ENCODE results near the gene P4HB.

Gene P4HB

GRCh38 chr17:81902653-81903414 is 42.5 kb upstream of the P4HB start:
- H3K9me3 ChIP-seq (ENCODE audit: control insufficient read depth, low read length) = no peaks in the 10 kb centered on the region
- H3K36me3 ChIP-seq (ENCODE audit: control insufficient read depth, insufficient read depth, low read length) = peaks cover 3% of the 10 kb centered on the region
- no peak overlapping the region for H3K9ac ChIP-seq (ENCODE audit: low read length)
- peaks cover 10% of the 10 kb centered on the region for H3K27me3 ChIP-seq (ENCODE audit: control insufficient read depth, insufficient read depth, low read length)
- no peak overlapping the region for H3K4me3 ChIP-seq (ENCODE audit: low read length)
- peaks cover 16% of the 10 kb centered on the region for H3K4me1 ChIP-seq (ENCODE audit: control insufficient read depth, insufficient read depth, low read length)

- Histone ChIP-seq H3K27me3 (ENCODE audit: control insufficient read depth, insufficient read depth, low read length) (peaks cover 10% of the 10 kb centered on the region), H3K9me3 (ENCODE audit: control insufficient read depth, low read length) (no peaks in the 10 kb centered on the region), H3K36me3 (ENCODE audit: control insufficient read depth, insufficient read depth, low read length) (no peaks in the 10 kb centered on the region), H3K4me3 (ENCODE audit: low read length) (no peak within 1 kb of the TSS), H3K4me1 (ENCODE audit: control insufficient read depth, insufficient read depth, low read length) (peaks cover 16% of the 10 kb centered on the region), H3K9ac (ENCODE audit: low read length) (no peak within 1 kb of the TSS)
These were observed 41.8 kb upstream of the P4HB start, which contains the start of gene NPB for GRCh38 chr17:81902023-81902652. Gene NPB, plus strand, starts transcription at chr17:81902238. Its CDS starts 40 bp downstream, at chr17:81902278.

GRCh38 chr17:81901167-81902022 is 41.1 kb upstream of the P4HB start:
- Histone ChIP-seq H3K4me3 (ENCODE audit: low read length) (no peak overlapping the region), H3K9ac (ENCODE audit: low read length) (no peak overlapping the region), H3K27me3 (ENCODE audit: control insufficient read depth, insufficient read depth, low read length) (peaks cover 10% of the 10 kb centered on the region), H3K4me1 (ENCODE audit: control insufficient read depth, insufficient read depth, low read length) (peaks cover 16% of the 10 kb centered on the region), H3K9me3 (ENCODE audit: control insufficient read depth, low read length) (no peaks in the 10 kb centered on the region), H3K36me3 (ENCODE audit: control insufficient read depth, insufficient read depth, low read length) (no peaks in the 10 kb centered on the region)

- no peaks in the 10 kb centered on the region for H3K9me3 ChIP-seq (ENCODE audit: control insufficient read depth, low read length)
- no peak overlapping the region for H3K4me3 ChIP-seq (ENCODE audit: low read length)
- no peak overlapping the region for H3K9ac ChIP-seq (ENCODE audit: low read length)
- H3K27me3 ChIP-seq (ENCODE audit: control insufficient read depth, insufficient read depth, low read length) = peaks cover 10% of the 10 kb centered on the region
- peaks cover 16% of the 10 kb centered on the region for H3K4me1 ChIP-seq (ENCODE audit: control insufficient read depth, insufficient read depth, low read length)
- no peaks in the 10 kb centered on the region for H3K36me3 ChIP-seq (ENCODE audit: control insufficient read depth, insufficient read depth, low read length)
These were observed 40.0 kb upstream of the P4HB start for GRCh38 chr17:81900181-81900820.

- Histone ChIP-seq H3K4me1 (ENCODE audit: control insufficient read depth, insufficient read depth, low read length) (peaks cover 16% of the 10 kb centered on the region), H3K36me3 (ENCODE audit: control insufficient read depth, insufficient read depth, low read length) (no peaks in the 10 kb centered on the region), H3K27me3 (ENCODE audit: control insufficient read depth, insufficient read depth, low read length) (peaks cover 10% of the 10 kb centered on the region), H3K9ac (ENCODE audit: low read length) (no peak overlapping the region), H3K4me3 (ENCODE audit: low read length) (no peak overlapping the region), H3K9me3 (ENCODE audit: control insufficient read depth, low read length) (no peaks in the 10 kb centered on the region)
These were observed 39.3 kb upstream of the P4HB start for GRCh38 chr17:81899514-81900166.

GRCh38 chr17:81898885-81899284 is 38.5 kb upstream of the P4HB start:
- H3K36me3 ChIP-seq (ENCODE audit: control insufficient read depth, insufficient read depth, low read length) = no peaks in the 10 kb centered on the region
- H3K4me1 ChIP-seq (ENCODE audit: control insufficient read depth, insufficient read depth, low read length) = peaks cover 16% of the 10 kb centered on the region
- no peaks in the 10 kb centered on the region for H3K9me3 ChIP-seq (ENCODE audit: control insufficient read depth, low read length)

GRCh38 chr17:81898029-81898866 is 37.9 kb upstream of the P4HB start:
- H3K36me3 ChIP-seq (ENCODE audit: control insufficient read depth, insufficient read depth, low read length) = no peaks in the 10 kb centered on the region
- no peaks in the 10 kb centered on the region for H3K9me3 ChIP-seq (ENCODE audit: control insufficient read depth, low read length)

More at GRCh38 chr17:81898885-81899284, 38.5 kb upstream of the P4HB start:
- no peak overlapping the region for H3K9ac ChIP-seq (ENCODE audit: low read length)
- no peak overlapping the region for H3K4me3 ChIP-seq (ENCODE audit: low read length)
- peaks cover 10% of the 10 kb centered on the region for H3K27me3 ChIP-seq (ENCODE audit: control insufficient read depth, insufficient read depth, low read length)

GRCh38 chr17:81895400-81895799 is 35.1 kb upstream of the P4HB start:
- Histone ChIP-seq H3K36me3 (ENCODE audit: control insufficient read depth, insufficient read depth, low read length) (no peaks in the 10 kb centered on the region), H3K27me3 (ENCODE audit: control insufficient read depth, insufficient read depth, low read length) (no peaks in the 10 kb centered on the region), H3K9me3 (ENCODE audit: control insufficient read depth, low read length) (no peaks in the 10 kb centered on the region), H3K4me1 (ENCODE audit: control insufficient read depth, insufficient read depth, low read length) (peaks cover 2% of the 10 kb centered on the region), H3K4me3 (ENCODE audit: low read length) (no peak overlapping the region), H3K9ac (ENCODE audit: low read length) (no peak overlapping the region)

More at GRCh38 chr17:81898029-81898866, 37.9 kb upstream of the P4HB start:
- Histone ChIP-seq H3K27me3 (ENCODE audit: control insufficient read depth, insufficient read depth, low read length) (peaks cover 10% of the 10 kb centered on the region), H3K9ac (ENCODE audit: low read length) (no peak overlapping the region), H3K4me1 (ENCODE audit: control insufficient read depth, insufficient read depth, low read length) (peaks cover 14% of the 10 kb centered on the region), H3K4me3 (ENCODE audit: low read length) (no peak overlapping the region)

- Histone ChIP-seq H3K9me3 (ENCODE audit: control insufficient read depth, low read length) (no peaks in the 10 kb centered on the region), H3K9ac (ENCODE audit: low read length) (peak overlapping the region; percentile 71), H3K4me3 (ENCODE audit: low read length) (no peak overlapping the region), H3K27me3 (ENCODE audit: control insufficient read depth, insufficient read depth, low read length) (no peaks in the 10 kb centered on the region), H3K4me1 (ENCODE audit: control insufficient read depth, insufficient read depth, low read length) (peaks cover 10% of the 10 kb centered on the region), H3K36me3 (ENCODE audit: control insufficient read depth, insufficient read depth, low read length) (peaks cover 7% of the 10 kb centered on the region)
These were observed 30.9 kb upstream of the P4HB start for GRCh38 chr17:81891303-81891552.

GRCh38 chr17:81890447-81891302 is 30.3 kb upstream of the P4HB start:
- Histone ChIP-seq H3K4me3 (ENCODE audit: low read length) (peak overlapping the region; percentile 3), H3K9me3 (ENCODE audit: control insufficient read depth, low read length) (no peaks in the 10 kb centered on the region), H3K27me3 (ENCODE audit: control insufficient read depth, insufficient read depth, low read length) (no peaks in the 10 kb centered on the region), H3K36me3 (ENCODE audit: control insufficient read depth, insufficient read depth, low read length) (peaks cover 7% of the 10 kb centered on the region), H3K9ac (ENCODE audit: low read length) (peak overlapping the region; percentile 71), H3K4me1 (ENCODE audit: control insufficient read depth, insufficient read depth, low read length) (peaks cover 10% of the 10 kb centered on the region)

Measured in mucosa of stomach (tissue), 1 donor.